GM23338 (cell line): Measurements from ENCODE around the gene TCERG1L.

ENCODE experiments used
- CREB1 ChIP-seq: fragments of 250-450 bp; sonication (Bioruptor Pico); IDR thresholded peaks from 2 replicates; pipeline ENCODE4 v1.5.0; 2020; ENCODE audit warnings: low read depth, mild to moderate bottlenecking, moderate library complexity
- EZH2 ChIP-seq: fragments of 200-600 bp; sonication (generic); IDR thresholded peaks from one replicate; pipeline ENCODE4 v1.8.0; 2017; ENCODE audit warnings: antibody characterized with exemption, mild to moderate bottlenecking, low read depth; ENCODE audit not compliant: unreplicated experiment
- EZH2phosphoT487 ChIP-seq: fragments of 200-600 bp; sonication (generic); IDR thresholded peaks from one replicate; pipeline ENCODE4 v1.8.1; 2018; ENCODE audit warnings: antibody characterized with exemption; ENCODE audit not compliant: unreplicated experiment
- NANOG ChIP-seq: IDR thresholded peaks from 2 replicates; pipeline ENCODE4 v1.6.1; 2016; ENCODE audit warnings: antibody characterized with exemption, borderline replicate concordance
- POLR2AphosphoS5 ChIP-seq: IDR thresholded peaks from 2 replicates; pipeline ENCODE4 v1.6.1; 2016; ENCODE audit warnings: antibody characterized with exemption, low read depth
- TF ChIP-seq, protein P1 (sequence below), 2 experiments: fragments of 200-600 bp in 1 of 2; sonication (generic) in 1 of 2; conservative IDR thresholded peaks; 2 replicates each; pipeline versions ENCODE4 v1.5.1 to v1.6.1; 2016 to 2017; ENCODE audit warnings: antibody characterized with exemption in 2 of 2, low read depth in 2 of 2, mild to moderate bottlenecking in 2 of 2, moderate library complexity in 1 of 2
- TF ChIP-seq, protein P2 (sequence below): IDR thresholded peaks from one replicate; pipeline ENCODE4 v1.6.1; 2018; ENCODE audit warnings: antibody characterized with exemption; ENCODE audit not compliant: unreplicated experiment

DNA sequence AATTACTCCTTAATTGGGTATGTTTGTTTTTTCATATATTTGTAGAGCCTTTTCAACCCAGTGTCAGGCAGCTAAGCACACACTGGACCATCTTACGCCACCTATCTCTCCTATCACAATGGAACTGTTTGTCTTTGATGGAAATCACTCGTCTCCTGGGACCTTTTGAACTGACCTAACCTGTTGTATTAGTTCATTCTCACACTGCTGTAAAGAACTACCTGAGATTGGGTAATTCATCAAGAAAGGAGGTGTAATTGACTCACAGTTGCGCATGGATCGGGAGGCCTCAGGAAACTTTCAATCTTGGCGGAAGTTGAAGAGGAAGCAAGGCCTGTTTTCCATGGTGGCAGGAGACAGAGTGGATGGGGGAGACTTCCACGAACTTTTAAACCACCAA, 182.0 kb downstream of the TCERG1L start:
- TF ChIP-seq, protein P1, sequence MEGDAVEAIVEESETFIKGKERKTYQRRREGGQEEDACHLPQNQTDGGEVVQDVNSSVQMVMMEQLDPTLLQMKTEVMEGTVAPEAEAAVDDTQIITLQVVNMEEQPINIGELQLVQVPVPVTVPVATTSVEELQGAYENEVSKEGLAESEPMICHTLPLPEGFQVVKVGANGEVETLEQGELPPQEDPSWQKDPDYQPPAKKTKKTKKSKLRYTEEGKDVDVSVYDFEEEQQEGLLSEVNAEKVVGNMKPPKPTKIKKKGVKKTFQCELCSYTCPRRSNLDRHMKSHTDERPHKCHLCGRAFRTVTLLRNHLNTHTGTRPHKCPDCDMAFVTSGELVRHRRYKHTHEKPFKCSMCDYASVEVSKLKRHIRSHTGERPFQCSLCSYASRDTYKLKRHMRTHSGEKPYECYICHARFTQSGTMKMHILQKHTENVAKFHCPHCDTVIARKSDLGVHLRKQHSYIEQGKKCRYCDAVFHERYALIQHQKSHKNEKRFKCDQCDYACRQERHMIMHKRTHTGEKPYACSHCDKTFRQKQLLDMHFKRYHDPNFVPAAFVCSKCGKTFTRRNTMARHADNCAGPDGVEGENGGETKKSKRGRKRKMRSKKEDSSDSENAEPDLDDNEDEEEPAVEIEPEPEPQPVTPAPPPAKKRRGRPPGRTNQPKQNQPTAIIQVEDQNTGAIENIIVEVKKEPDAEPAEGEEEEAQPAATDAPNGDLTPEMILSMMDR (conservative IDR thresholded peaks at IDR 0.05; ENCODE audit: low read depth in 2 of 2) = no peak
- TF ChIP-seq POLR2AphosphoS5 (no peak), EZH2phosphoT487 (no peak), CREB1 (CRISPR knock-in tag) (no peak), EZH2 (no peak), NANOG (no peak)
- TF ChIP-seq, protein P2, sequence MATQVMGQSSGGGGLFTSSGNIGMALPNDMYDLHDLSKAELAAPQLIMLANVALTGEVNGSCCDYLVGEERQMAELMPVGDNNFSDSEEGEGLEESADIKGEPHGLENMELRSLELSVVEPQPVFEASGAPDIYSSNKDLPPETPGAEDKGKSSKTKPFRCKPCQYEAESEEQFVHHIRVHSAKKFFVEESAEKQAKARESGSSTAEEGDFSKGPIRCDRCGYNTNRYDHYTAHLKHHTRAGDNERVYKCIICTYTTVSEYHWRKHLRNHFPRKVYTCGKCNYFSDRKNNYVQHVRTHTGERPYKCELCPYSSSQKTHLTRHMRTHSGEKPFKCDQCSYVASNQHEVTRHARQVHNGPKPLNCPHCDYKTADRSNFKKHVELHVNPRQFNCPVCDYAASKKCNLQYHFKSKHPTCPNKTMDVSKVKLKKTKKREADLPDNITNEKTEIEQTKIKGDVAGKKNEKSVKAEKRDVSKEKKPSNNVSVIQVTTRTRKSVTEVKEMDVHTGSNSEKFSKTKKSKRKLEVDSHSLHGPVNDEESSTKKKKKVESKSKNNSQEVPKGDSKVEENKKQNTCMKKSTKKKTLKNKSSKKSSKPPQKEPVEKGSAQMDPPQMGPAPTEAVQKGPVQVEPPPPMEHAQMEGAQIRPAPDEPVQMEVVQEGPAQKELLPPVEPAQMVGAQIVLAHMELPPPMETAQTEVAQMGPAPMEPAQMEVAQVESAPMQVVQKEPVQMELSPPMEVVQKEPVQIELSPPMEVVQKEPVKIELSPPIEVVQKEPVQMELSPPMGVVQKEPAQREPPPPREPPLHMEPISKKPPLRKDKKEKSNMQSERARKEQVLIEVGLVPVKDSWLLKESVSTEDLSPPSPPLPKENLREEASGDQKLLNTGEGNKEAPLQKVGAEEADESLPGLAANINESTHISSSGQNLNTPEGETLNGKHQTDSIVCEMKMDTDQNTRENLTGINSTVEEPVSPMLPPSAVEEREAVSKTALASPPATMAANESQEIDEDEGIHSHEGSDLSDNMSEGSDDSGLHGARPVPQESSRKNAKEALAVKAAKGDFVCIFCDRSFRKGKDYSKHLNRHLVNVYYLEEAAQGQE = no peak
